HG03460 (cell line): ENCODE data around the gene LBHD1.
"Not testable (repeated sequence)": the region's sequence is repeated elsewhere in the genome, so short reads cannot be mapped to it uniquely, and the experiment has no call there.

Experiments used
- ATAC-seq: cut with Tn5 transposase; IDR thresholded peaks from one replicate; pipeline ENCODE4 v1.9.1; 2021; ENCODE audit not compliant: unreplicated experiment

LBHD1 gene

GRCh38 chr11:62665075-62665598, 6.9 kb downstream of the LBHD1 start, which contains the start of the genes C11orf98 and CSKMT:
Gene C11orf98, minus strand, starts transcription at chr11:62665210. Its CDS starts 41 bp downstream, at chr11:62665169.
Gene CSKMT, plus strand, starts transcription at chr11:62665312. Its CDS starts 568 bp downstream, at chr11:62665880.
- peak; percentile 81 for ATAC-seq

- ATAC-seq = peak; percentile 34
Measured at GRCh38 chr11:62664405-62665074, 7.5 kb downstream of the LBHD1 start.

GRCh38 chr11:62656796-62657429, 15.2 kb downstream of the LBHD1 start:
- ATAC-seq = no peak

- ATAC-seq = no peak
Measured at GRCh38 chr11:62654297-62654696, 17.8 kb downstream of the LBHD1 start.

GRCh38 chr11:62652161-62653006, 19.7 kb downstream of the LBHD1 start:
- ATAC-seq = no peak

GRCh38 chr11:62650283-62650682, 21.8 kb downstream of the LBHD1 start:
- not testable (repeated sequence) for ATAC-seq

- no peak for ATAC-seq
Measured at GRCh38 chr11:62649486-62649885, 22.6 kb downstream of the LBHD1 start.

- no peak for ATAC-seq
Measured at GRCh38 chr11:62648967-62649364, 23.1 kb downstream of the LBHD1 start.

GRCh38 chr11:62648185-62648966, 23.7 kb downstream of the LBHD1 start:
- no peak for ATAC-seq

GRCh38 chr11:62647609-62648005, 24.5 kb downstream of the LBHD1 start:
- ATAC-seq = no peak

GRCh38 chr11:62646825-62647608, 25.1 kb downstream of the LBHD1 start:
- ATAC-seq = no peak

GRCh38 chr11:62645946-62646824, 25.9 kb downstream of the LBHD1 start, which contains the start of gene GANAB:
Gene GANAB, minus strand, starts transcription at chr11:62646613. Its CDS starts 14 bp downstream, at chr11:62646599.
- ATAC-seq = peak; percentile 95

GRCh38 chr11:62645671-62645945, 26.5 kb downstream of the LBHD1 start:
- ATAC-seq = no peak

- ATAC-seq = no peak
Measured at GRCh38 chr11:62644220-62644619, 27.8 kb downstream of the LBHD1 start.

GRCh38 chr11:62632492-62632891, 39.6 kb downstream of the LBHD1 start:
- ATAC-seq = no peak

GRCh38 chr11:62627713-62628112, 44.4 kb downstream of the LBHD1 start:
- no peak for ATAC-seq

- no peak for ATAC-seq
Measured at GRCh38 chr11:62622476-62623089, 49.5 kb downstream of the LBHD1 start.
